ENCODE data around the gene PHKB. TPM values are rescaled to one million over a fixed set of nuclear protein-coding genes. Genes with fewer than 3 reads are reported as not detected.

The PHKB gene
- total and polyA plus RNA-seq, 2 of the 8 experiments (the other 6 are each of a cell fraction or from before 2014, with no cell fraction given): 18.6 to 38.3 TPM

GRCh38 chr16:47571711-47572110 lies 110.6 kb downstream of the PHKB start:
- no peak overlapping the region for H3K14ac ChIP-seq (ENCODE audit: insufficient read length)
- no peak overlapping the region for H2AFZ ChIP-seq (ENCODE audit: low read length)
- no peaks in the 10 kb centered on the region for H3K36me3 ChIP-seq (ENCODE audit: control insufficient read depth in 2 of 4, insufficient read depth in 4 of 4, low read length in 3 of 4)
- TF ChIP-seq CEBPB (IDR thresholded peaks at IDR 0.05; ENCODE audit: low read depth, low read length) (no peak), SRF (IDR thresholded peaks at IDR 0.05; ENCODE audit: low read depth, low read length) (no peak), HDAC2 (IDR thresholded peaks at IDR 0.05; ENCODE audit: borderline replicate concordance in 1 of 2, low read depth in 2 of 2, low read length in 2 of 2) (no peak), KDM5A (IDR thresholded peaks at IDR 0.05; ENCODE audit: low read length) (no peak), EZH2 (IDR thresholded peaks at IDR 0.05; ENCODE audit: low read depth, low read length, severe bottlenecking) (no peak), NRF1 (IDR thresholded peaks at IDR 0.05; ENCODE audit: low read depth, low read length) (no peak), CTBP2 (IDR thresholded peaks at IDR 0.05; ENCODE audit: borderline replicate concordance, insufficient read depth, insufficient read length, low read length) (no peak), ZNF274 (IDR thresholded peaks at IDR 0.05; ENCODE audit: borderline replicate concordance, extremely low read depth, low read length) (no peak)
- no peak overlapping the region for H4K8ac ChIP-seq (ENCODE audit: extremely low read depth, insufficient read depth, low read length)
- no peak overlapping the region for H3K27ac ChIP-seq (ENCODE audit: low read depth, low read length)
- no peak overlapping the region for H2BK120ac ChIP-seq (replicated peaks; ENCODE audit: low read depth, low read length)
- no peak overlapping the region for H2BK15ac ChIP-seq (ENCODE audit: low read length)
- no peaks in the 10 kb centered on the region for H3K79me1 ChIP-seq (ENCODE audit: low read depth, low read length)
- 97% methylated on average over 3 of the region's 3 CpGs; no CpG with 5 or more reads in 1 of the 2 experiments for WGBS, 2 experiments (ENCODE audit: extremely low coverage in 1 of 2, insufficient coverage in 1 of 2, insufficient read length in 1 of 2, insufficient replicate concordance in 2 of 2, low coverage in 1 of 2, low lambda C conversion rate in 2 of 2, missing lambda C conversion rate in 1 of 2)
- POLR2A ChIA-PET (ENCODE audit: partially characterized antibody): interaction anchor here (0.5 kb wide), 1 partner anchor 284 kb away, joined by 3 read pairs; no protein-coding TSS in a partner anchor
- no peak for DNase-seq (ENCODE audit: low read depth in 1 of 2, low spot score in 2 of 2)
- no peak overlapping the region for H3K18ac ChIP-seq (ENCODE audit: extremely low read depth, low read length)
- H3K56ac ChIP-seq (replicated peaks; ENCODE audit: insufficient read length, low read depth, low read length): no peak overlapping the region
- no peaks in the 10 kb centered on the region for H3K27me3 ChIP-seq (replicated peaks in 1 of 4; ENCODE audit: control insufficient read depth in 3 of 4, extremely low read depth in 1 of 4, insufficient read depth in 3 of 4, low read length in 3 of 4)
- no peaks in the 10 kb centered on the region for H3K23me2 ChIP-seq (ENCODE audit: low read depth, low read length)
- H3K79me2 ChIP-seq (ENCODE audit: control insufficient read depth in 1 of 2, insufficient read depth in 2 of 2, low read length in 2 of 2): no peaks in the 10 kb centered on the region
- no peak overlapping the region for H3K4me2 ChIP-seq (ENCODE audit: insufficient read depth in 1 of 2, low read depth in 2 of 2, low read length in 2 of 2)
- H3K4ac ChIP-seq (replicated peaks; ENCODE audit: insufficient read length, low read depth, low read length): no peak overlapping the region
- no peak overlapping the region for H4K5ac ChIP-seq (ENCODE audit: insufficient read length, low read depth, low read length)
- no peaks in the 10 kb centered on the region for H3K9me3 ChIP-seq (ENCODE audit: insufficient read depth in 2 of 2, low read depth in 1 of 2, low read length in 1 of 2)
- CTCF ChIA-PET (ENCODE audit: partially characterized antibody): interaction anchor here (0.9 to 2.3 kb wide), 5 partner anchors 10 to 551 kb away, joined by 3 to 14 read pairs (median 3); no protein-coding TSS in a partner anchor
- H2AK5ac ChIP-seq (ENCODE audit: low read depth, low read length): no peak overlapping the region
- H2BK20ac ChIP-seq (ENCODE audit: low read length): no peak overlapping the region
- no peak overlapping the region for H4K91ac ChIP-seq (replicated peaks; ENCODE audit: insufficient read length, low read length)
- H3K9ac ChIP-seq (replicated peaks in 1 of 4; ENCODE audit: extremely low read depth in 1 of 4, low read depth in 3 of 4, low read length in 3 of 4): no peak overlapping the region
- no peaks in the 10 kb centered on the region for H4K20me1 ChIP-seq (replicated peaks in 1 of 2; ENCODE audit: control insufficient read depth in 1 of 2, insufficient read depth in 2 of 2, low read length in 2 of 2)
- H2BK12ac ChIP-seq (ENCODE audit: low read depth, low read length): no peak overlapping the region
- H3K4me1 ChIP-seq (replicated peaks in 1 of 4; ENCODE audit: control insufficient read depth in 3 of 4, insufficient read depth in 4 of 4, low read length in 3 of 4): no peaks in the 10 kb centered on the region
- FAIRE-seq: no peak
- H3K23ac ChIP-seq (ENCODE audit: insufficient read length): no peak overlapping the region
- no peak overlapping the region for H3K4me3 ChIP-seq (ENCODE audit: extremely low read depth in 1 of 4, insufficient read depth in 2 of 4, low read depth in 3 of 4, low read length in 4 of 4)
- no peak overlapping the region for H2BK5ac ChIP-seq (ENCODE audit: low read depth, low read length)

Data from H1 (cell line).